ENCODE data around the gene CSNK1A1.

DNA sequence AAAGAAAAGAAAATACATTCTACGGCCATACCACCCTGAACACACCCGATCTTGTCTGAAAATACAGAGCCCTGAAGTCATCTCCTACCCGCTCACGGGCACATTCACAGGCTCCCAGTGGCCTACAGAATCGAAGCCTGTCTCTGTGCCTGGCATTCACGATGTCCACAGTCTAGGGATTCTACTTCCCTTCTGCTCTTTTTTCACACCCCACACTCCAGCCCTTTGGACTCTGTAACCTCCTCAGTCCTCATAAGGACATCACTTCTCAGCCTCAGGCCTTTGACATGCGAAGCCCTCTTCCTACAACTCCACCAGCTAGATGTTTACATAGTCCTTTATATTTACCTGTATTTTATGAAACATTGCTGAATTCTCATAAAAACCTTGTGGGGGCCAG, 77.8 kb downstream of the CSNK1A1 start:
- TF ChIP-seq CTCF (IDR thresholded peaks at IDR 0.05) = no peak
- no peak for TF ChIP-seq POLR2A (IDR thresholded peaks at IDR 0.05)
